Measurements from ENCODE around the gene ISCU. TPM values are rescaled to one million over a fixed set of nuclear protein-coding genes. Genes with fewer than 3 reads are reported as not detected.
A peak's percentile ranks its signal among the peaks of the same experiment; 100 is the strongest.

ISCU gene
- total RNA-seq, 2 donors from 2014 or later, result 63.1 to 66.0 TPM

GRCh38 chr12:108559748-108560147 lies 2.6 kb upstream of the ISCU start:
- Histone ChIP-seq H3K4me3 (ENCODE audit: low read length) (peak overlapping the region; percentile 94), H3K27me3 (ENCODE audit: control insufficient read depth, insufficient read depth, low read length, poor library complexity, severe bottlenecking) (no peaks in the 10 kb centered on the region), H3K9me3 (ENCODE audit: control insufficient read depth, low read length) (no peaks in the 10 kb centered on the region), H3K4me1 (ENCODE audit: control insufficient read depth, insufficient read depth, low read length) (no peaks in the 10 kb centered on the region), H3K36me3 (ENCODE audit: control insufficient read depth, insufficient read depth, low read length) (peaks cover 31% of the 10 kb centered on the region), H3K27ac (ENCODE audit: low read depth, low read length) (no peak overlapping the region), H3K9ac (ENCODE audit: extremely low read depth, low read length, poor library complexity, severe bottlenecking) (peak overlapping the region; percentile 98)
- no peak for TF ChIP-seq CTCF (conservative IDR thresholded peaks at IDR 0.05)
- H3K36me3 Mint-ChIP-seq (ENCODE audit: low read depth), result peaks cover 34% of the 10 kb centered on the region
- H3K27ac Mint-ChIP-seq, result peak overlapping the region; percentile 100
- no peaks in the 10 kb centered on the region for H3K9me3 Mint-ChIP-seq
- 69 to 89% methylated on average over 2 to 3 of the region's 3 CpGs for WGBS, 2 experiments (ENCODE audit: insufficient coverage in 1 of 2, insufficient read length in 1 of 2)
- DNase-seq, result peak; percentile 59
- H3K27me3 Mint-ChIP-seq (ENCODE audit: insufficient read depth), result no peaks in the 10 kb centered on the region
- H3K4me1 Mint-ChIP-seq, result peaks cover 23% of the 10 kb centered on the region
- peak overlapping the region; percentile 94 for H3K4me3 Mint-ChIP-seq

- H3K27me3 ChIP-seq (ENCODE audit: control insufficient read depth, insufficient read depth, low read length, poor library complexity, severe bottlenecking), result no peaks in the 10 kb centered on the region
- H3K36me3 ChIP-seq (ENCODE audit: control insufficient read depth, insufficient read depth, low read length), result peaks cover 37% of the 10 kb centered on the region
- H3K9me3 ChIP-seq (ENCODE audit: control insufficient read depth, low read length), result no peaks in the 10 kb centered on the region
- peak overlapping the region; percentile 98 for H3K9ac ChIP-seq (ENCODE audit: extremely low read depth, low read length, poor library complexity, severe bottlenecking)
- Mint-ChIP-seq H3K36me3 (ENCODE audit: low read depth) (peaks cover 35% of the 10 kb centered on the region), H3K27ac (peak overlapping the region; percentile 100), H3K4me3 (peak overlapping the region; percentile 94), H3K4me1 (peaks cover 19% of the 10 kb centered on the region), H3K9me3 (no peaks in the 10 kb centered on the region), H3K27me3 (ENCODE audit: insufficient read depth) (no peaks in the 10 kb centered on the region)
- no peak for TF ChIP-seq CTCF (conservative IDR thresholded peaks at IDR 0.05)
- DNase-seq, result no peak
- WGBS, 2 experiments (ENCODE audit: insufficient coverage in 1 of 2, insufficient read length in 1 of 2), result 0 to 5% methylated on average over 9 to 12 of the region's 12 CpGs
- H3K4me1 ChIP-seq (ENCODE audit: control insufficient read depth, insufficient read depth, low read length), result no peaks in the 10 kb centered on the region
- peak overlapping the region; percentile 98 for H3K27ac ChIP-seq (ENCODE audit: low read depth, low read length)
- H3K4me3 ChIP-seq (ENCODE audit: low read length), result peak overlapping the region; percentile 94
These were observed 2.1 kb upstream of the ISCU start for GRCh38 chr12:108560321-108560721.

GRCh38 chr12:108560752-108561719 lies 1.4 kb upstream of the ISCU start, which contains the start of gene SART3:
Gene SART3, minus strand, starts transcription at chr12:108561173. Its CDS starts 19 bp downstream, at chr12:108561154.
- 0 to 1% methylated on average over 38 to 57 of the region's 57 CpGs for WGBS, 2 experiments (ENCODE audit: insufficient coverage in 1 of 2, insufficient read length in 1 of 2)
- Histone ChIP-seq H3K36me3 (ENCODE audit: control insufficient read depth, insufficient read depth, low read length) (peaks cover 40% of the 10 kb centered on the region), H3K9me3 (ENCODE audit: control insufficient read depth, low read length) (no peaks in the 10 kb centered on the region), H3K9ac (ENCODE audit: extremely low read depth, low read length, poor library complexity, severe bottlenecking) (peak within 1 kb of the TSS; percentile 98), H3K27ac (ENCODE audit: low read depth, low read length) (peak within 1 kb of the TSS; percentile 98), H3K4me1 (ENCODE audit: control insufficient read depth, insufficient read depth, low read length) (no peaks in the 10 kb centered on the region), H3K27me3 (ENCODE audit: control insufficient read depth, insufficient read depth, low read length, poor library complexity, severe bottlenecking) (no peaks in the 10 kb centered on the region), H3K4me3 (ENCODE audit: low read length) (peak within 1 kb of the TSS; percentile 94)
- peak; percentile 93 for DNase-seq
- H3K9me3 Mint-ChIP-seq, result no peaks in the 10 kb centered on the region
- no peak for TF ChIP-seq CTCF (conservative IDR thresholded peaks at IDR 0.05)
- H3K4me1 Mint-ChIP-seq, result peaks cover 15% of the 10 kb centered on the region
- H3K27ac Mint-ChIP-seq, result peak within 1 kb of the TSS; percentile 100
- no peaks in the 10 kb centered on the region for H3K27me3 Mint-ChIP-seq (ENCODE audit: insufficient read depth)
- peak within 1 kb of the TSS; percentile 94 for H3K4me3 Mint-ChIP-seq
- peaks cover 34% of the 10 kb centered on the region for H3K36me3 Mint-ChIP-seq (ENCODE audit: low read depth)

Measured in endodermal cell (in vitro differentiated cells).